ENCODE data around the gene DTX4. TPM values are rescaled to one million over a fixed set of nuclear protein-coding genes. Genes with fewer than 3 reads are reported as not detected.

The DTX4 gene
- total RNA-seq, 2 experiments from 2014 or later = 0.05 to 0.07 TPM

GRCh38 chr11:59195586-59195985, 23.7 kb downstream of the DTX4 start:
- ChIA-PET CTCF (interaction anchor here (3.3 kb wide), 1 partner anchor 10 kb away, joined by 30 read pairs; no protein-coding TSS in a partner anchor), POLR2A (no interaction called here)
- H3K4me1 Mint-ChIP-seq (ENCODE audit: low read depth) = peaks cover 13% of the 10 kb centered on the region
- no peak overlapping the region for H3K27ac Mint-ChIP-seq
- H3K4me3 Mint-ChIP-seq = no peak overlapping the region
- intact Hi-C loops (cut with micrococcal nuclease) = no loop called here
- no peaks in the 10 kb centered on the region for H3K27me3 Mint-ChIP-seq
- H3K36me3 Mint-ChIP-seq = peaks cover 4% of the 10 kb centered on the region
- no peak for DNase-seq
- H3K9me3 Mint-ChIP-seq = no peaks in the 10 kb centered on the region

DNA sequence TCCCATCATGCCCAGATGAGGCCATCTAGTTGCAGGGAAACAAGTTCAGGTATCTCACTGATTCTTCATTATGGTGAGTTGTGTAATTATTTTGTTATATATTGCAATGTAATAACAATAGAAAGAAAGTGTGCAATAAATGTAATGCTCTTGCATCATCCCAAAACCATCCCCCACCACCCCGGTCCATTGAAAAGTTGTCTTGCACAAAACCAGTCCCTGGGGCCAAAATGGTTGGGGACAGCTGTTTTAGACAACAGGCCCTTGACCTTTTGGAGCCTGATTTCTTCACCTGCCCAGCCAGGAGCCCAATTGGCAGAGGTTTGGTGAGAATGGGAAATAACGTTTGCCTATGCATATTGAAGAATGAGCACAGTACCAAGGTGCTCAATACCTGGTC, 24.8 kb downstream of the DTX4 start:
- Mint-ChIP-seq H3K4me3 (no peak overlapping the region), H3K27me3 (no peaks in the 10 kb centered on the region), H3K9me3 (no peaks in the 10 kb centered on the region), H3K4me1 (ENCODE audit: low read depth) (peaks cover 16% of the 10 kb centered on the region), H3K27ac (no peak overlapping the region), H3K36me3 (peaks cover 4% of the 10 kb centered on the region)
- ChIA-PET POLR2A (no interaction called here), CTCF (interaction anchor here (3.3 kb wide), 1 partner anchor 11 kb away, joined by 30 read pairs; no protein-coding TSS in a partner anchor)
- no peak for DNase-seq
- intact Hi-C loops (cut with micrococcal nuclease) = no loop called here

DNA sequence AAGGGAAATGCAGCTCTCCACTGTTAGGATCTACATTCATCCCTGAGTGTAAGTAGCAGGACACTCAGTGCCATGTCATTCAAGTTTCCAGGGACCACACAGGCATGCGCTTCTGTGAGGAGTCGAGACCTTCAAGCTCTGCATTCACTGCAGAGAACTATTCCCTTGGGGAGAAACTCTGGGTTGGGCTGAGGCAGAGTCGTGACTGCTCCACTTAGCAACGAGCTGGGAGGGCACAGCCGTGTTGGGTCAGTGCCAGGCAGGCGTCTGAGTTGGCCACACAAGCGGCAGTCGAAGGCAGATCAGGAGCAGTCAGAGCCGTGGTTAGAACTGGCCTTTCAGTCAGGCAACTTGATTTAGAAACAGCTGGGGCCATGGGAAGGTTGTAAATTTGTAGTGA, 26.1 kb downstream of the DTX4 start:
- intact Hi-C loops (cut with micrococcal nuclease) = no loop called here
- Mint-ChIP-seq H3K36me3 (peaks cover 4% of the 10 kb centered on the region), H3K27me3 (no peaks in the 10 kb centered on the region), H3K4me1 (ENCODE audit: low read depth) (peaks cover 16% of the 10 kb centered on the region), H3K4me3 (no peak overlapping the region), H3K27ac (no peak overlapping the region), H3K9me3 (no peaks in the 10 kb centered on the region)
- DNase-seq = no peak
- CTCF ChIA-PET = interaction anchor here (0.6 to 3.1 kb wide), 7 partner anchors 11 to 339 kb away, joined by 3 to 24 read pairs (median 3); partner anchors contain the start of gene DTX4
- POLR2A ChIA-PET = no interaction called here

DNA sequence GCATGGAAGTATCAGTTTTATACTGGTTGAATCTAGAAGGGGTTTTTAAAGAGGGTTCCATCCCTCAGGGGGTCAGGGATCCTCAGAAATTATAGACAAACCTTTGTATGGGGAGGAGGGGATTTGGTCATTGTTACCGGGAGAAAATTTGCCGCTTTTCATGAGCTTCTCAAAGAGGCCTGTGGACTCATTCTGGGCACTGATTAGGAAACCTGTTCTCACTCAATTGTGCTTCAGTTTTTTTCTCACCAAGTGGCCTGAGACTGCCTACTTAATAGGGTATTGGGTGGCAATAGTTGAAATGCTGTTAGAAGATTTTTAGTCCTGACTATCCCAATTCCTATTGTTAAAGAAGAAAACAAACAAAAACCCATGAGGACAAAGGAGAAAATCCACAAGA, 26.8 kb downstream of the DTX4 start:
- peaks cover 16% of the 10 kb centered on the region for H3K4me1 Mint-ChIP-seq (ENCODE audit: low read depth)
- intact Hi-C loops (cut with micrococcal nuclease) = no loop called here
- H3K27me3 Mint-ChIP-seq = no peaks in the 10 kb centered on the region
- H3K36me3 Mint-ChIP-seq = peaks cover 4% of the 10 kb centered on the region
- no peaks in the 10 kb centered on the region for H3K9me3 Mint-ChIP-seq
- no peak for DNase-seq
- CTCF ChIA-PET = interaction anchor here (0.6 to 3.1 kb wide), 4 partner anchors 12 to 338 kb away, joined by 3 to 24 read pairs (median 10); partner anchors contain the start of gene DTX4
- POLR2A ChIA-PET = no interaction called here
- no peak overlapping the region for H3K4me3 Mint-ChIP-seq
- H3K27ac Mint-ChIP-seq = no peak overlapping the region

DNA sequence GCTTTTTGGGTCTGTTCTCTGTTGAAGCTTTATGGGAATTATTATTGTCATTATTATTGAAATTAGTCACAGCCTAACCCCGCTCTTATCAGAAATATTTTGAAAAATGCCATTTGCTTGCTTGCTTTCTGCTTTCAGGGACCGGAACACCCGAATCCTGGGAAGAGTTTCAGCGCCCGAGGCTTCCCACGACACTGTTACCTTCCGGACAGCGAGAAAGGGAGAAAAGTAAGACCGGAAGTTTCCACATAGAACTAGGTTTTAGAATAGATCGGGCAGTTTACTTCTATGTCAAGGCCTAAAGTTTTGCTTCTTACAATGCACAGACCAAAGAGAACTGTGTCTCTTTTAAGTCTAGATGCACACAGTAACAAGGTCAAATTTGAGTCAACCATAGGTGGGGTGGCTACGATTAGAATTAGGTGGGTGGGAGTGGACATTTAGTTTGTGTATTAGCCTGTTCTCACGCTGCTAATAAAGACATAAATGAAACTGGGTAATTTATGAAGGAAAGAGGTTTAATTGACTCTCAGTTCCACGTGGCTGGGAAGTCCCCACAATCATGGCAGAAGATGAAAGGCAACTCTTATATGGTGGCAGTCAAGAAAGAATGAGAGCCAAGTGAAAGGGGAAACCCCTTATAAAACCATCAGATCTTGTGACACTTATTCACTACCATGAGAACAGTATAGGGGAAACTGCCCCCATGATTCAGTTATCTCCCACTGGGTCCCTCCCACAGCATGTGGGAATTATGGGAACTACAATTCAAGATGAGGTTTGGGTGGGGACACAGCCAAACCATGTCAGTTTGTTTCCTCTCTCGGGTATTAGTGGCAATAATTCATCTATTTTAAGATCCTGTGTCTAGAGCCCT, 27.9 kb downstream of the DTX4 start:
- peak overlapping the region; percentile 9 for H3K27ac Mint-ChIP-seq

DNA sequence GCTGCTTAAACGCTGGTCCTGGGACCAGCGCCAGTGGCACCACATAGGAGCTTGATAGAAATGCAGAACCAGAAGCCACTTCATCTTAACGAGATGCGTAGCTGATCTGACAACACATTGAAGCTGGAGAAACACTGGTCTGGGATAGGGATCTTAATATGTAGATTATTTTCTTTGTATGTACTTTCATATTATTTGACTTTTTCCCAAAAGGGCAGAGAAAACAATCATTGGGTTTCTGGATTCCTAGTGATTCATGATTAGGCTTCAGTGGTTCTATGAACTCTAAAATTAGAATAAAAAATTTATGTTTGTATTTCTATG, 28.5 kb downstream of the DTX4 start:
- ChIA-PET POLR2A (no interaction called here), CTCF (interaction anchor here (0.9 to 3.1 kb wide), 2 partner anchors 14 to 31 kb away, joined by 5 to 24 read pairs; no protein-coding TSS in a partner anchor)
- Mint-ChIP-seq H3K27me3 (no peaks in the 10 kb centered on the region), H3K36me3 (peaks cover 3% of the 10 kb centered on the region), H3K9me3 (no peaks in the 10 kb centered on the region), H3K27ac (peak overlapping the region; percentile 9), H3K4me3 (no peak overlapping the region), H3K4me1 (ENCODE audit: low read depth) (peaks cover 16% of the 10 kb centered on the region)
- intact Hi-C loops (cut with micrococcal nuclease) = loop anchor here (1.0 kb wide), 1 partner anchor 8 kb away; no protein-coding TSS in a partner anchor
- no peak for DNase-seq

More for the DNA sequence above, 27.9 kb downstream of the DTX4 start:
- no peaks in the 10 kb centered on the region for H3K27me3 Mint-ChIP-seq
- H3K9me3 Mint-ChIP-seq = no peaks in the 10 kb centered on the region
- ChIA-PET POLR2A (no interaction called here), CTCF (interaction anchor here (0.9 to 3.1 kb wide), 3 partner anchors 13 to 30 kb away, joined by 5 to 24 read pairs (median 18); partner anchors contain the start of gene DTX4)
- H3K4me1 Mint-ChIP-seq (ENCODE audit: low read depth) = peaks cover 16% of the 10 kb centered on the region
- peak; percentile 51 for DNase-seq
- intact Hi-C loops (cut with micrococcal nuclease) = loop anchor here (1.0 kb wide), 1 partner anchor 9 kb away; no protein-coding TSS in a partner anchor
- peaks cover 4% of the 10 kb centered on the region for H3K36me3 Mint-ChIP-seq
- no peak overlapping the region for H3K4me3 Mint-ChIP-seq

DNA sequence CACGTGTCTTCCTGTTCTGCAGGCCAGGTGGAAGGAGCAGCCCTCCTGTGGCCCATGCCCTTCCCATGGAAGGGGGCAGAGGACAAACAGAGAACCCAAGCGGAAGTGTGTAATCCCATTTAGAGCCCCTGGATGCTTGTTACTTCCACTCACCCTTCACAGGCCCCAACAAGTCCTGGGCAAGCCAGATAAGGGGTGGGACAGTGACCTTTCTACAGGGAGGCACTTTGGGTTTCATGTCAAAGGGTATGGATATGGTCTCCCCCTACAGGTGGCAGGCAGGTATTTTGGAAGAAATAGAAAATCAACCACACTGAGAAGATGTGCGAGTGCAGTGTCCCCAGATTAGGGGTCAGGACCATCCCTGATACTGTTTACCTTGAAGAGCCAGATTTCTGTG, 29.4 kb downstream of the DTX4 start:
- ChIA-PET CTCF (interaction anchor here (3.7 to 6.5 kb wide), 2 partner anchors 15 to 30 kb away, joined by 27 to 61 read pairs; partner anchors contain the start of gene DTX4), POLR2A (no interaction called here)
- H3K27me3 Mint-ChIP-seq = no peaks in the 10 kb centered on the region
- no peaks in the 10 kb centered on the region for H3K9me3 Mint-ChIP-seq
- peaks cover 2% of the 10 kb centered on the region for H3K36me3 Mint-ChIP-seq
- peaks cover 16% of the 10 kb centered on the region for H3K4me1 Mint-ChIP-seq (ENCODE audit: low read depth)
- no peak overlapping the region for H3K27ac Mint-ChIP-seq
- no peak overlapping the region for H3K4me3 Mint-ChIP-seq
- intact Hi-C loops (cut with micrococcal nuclease) = loop anchor here (1.0 kb wide), 1 partner anchor 30 kb away; no protein-coding TSS in a partner anchor
- no peak for DNase-seq

DNA sequence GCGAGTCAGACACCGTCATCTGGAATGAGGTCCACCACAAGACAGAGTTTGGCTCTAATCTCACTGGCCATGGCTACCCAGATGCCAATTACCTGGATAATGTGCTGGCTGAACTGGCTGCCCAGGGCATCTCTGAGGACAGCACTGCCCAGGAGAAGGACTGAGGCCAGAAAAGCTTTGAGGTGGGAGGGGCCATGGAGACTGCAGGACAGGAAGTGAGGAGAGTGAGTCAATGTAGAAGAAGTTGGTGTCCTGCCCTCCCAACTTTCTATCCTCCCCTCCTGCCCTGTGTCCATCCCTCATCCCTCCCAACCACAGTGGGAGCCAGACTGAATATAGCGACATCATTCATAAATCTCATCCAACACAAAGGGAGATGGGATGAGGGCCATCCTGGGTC, 32.8 kb downstream of the DTX4 start:
- H3K27ac Mint-ChIP-seq = no peak overlapping the region
- H3K9me3 Mint-ChIP-seq = no peaks in the 10 kb centered on the region
- peaks cover 41% of the 10 kb centered on the region for H3K4me1 Mint-ChIP-seq (ENCODE audit: low read depth)
- intact Hi-C loops (cut with micrococcal nuclease) = no loop called here
- no peak for DNase-seq
- POLR2A ChIA-PET = no interaction called here
- no peaks in the 10 kb centered on the region for H3K36me3 Mint-ChIP-seq
- peaks cover 6% of the 10 kb centered on the region for H3K27me3 Mint-ChIP-seq
- no peak overlapping the region for H3K4me3 Mint-ChIP-seq
- CTCF ChIA-PET = interaction anchor here (2.5 to 6.5 kb wide), 3 partner anchors 19 to 33 kb away, joined by 22 to 61 read pairs (median 27); partner anchors contain the start of gene DTX4

GRCh38 chr11:59205648-59206047, 33.7 kb downstream of the DTX4 start:
- Mint-ChIP-seq H3K4me3 (no peak overlapping the region), H3K4me1 (ENCODE audit: low read depth) (peaks cover 34% of the 10 kb centered on the region), H3K9me3 (no peaks in the 10 kb centered on the region), H3K36me3 (no peaks in the 10 kb centered on the region), H3K27ac (no peak overlapping the region), H3K27me3 (peaks cover 9% of the 10 kb centered on the region)
- DNase-seq = no peak
- CTCF ChIA-PET = interaction anchor here (1.2 to 6.5 kb wide), 6 partner anchors 12 to 34 kb away, joined by 4 to 61 read pairs (median 8); partner anchors contain the start of gene DTX4
- POLR2A ChIA-PET = interaction anchor here (0.6 kb wide), 1 partner anchor 35 kb away, joined by 3 read pairs; no protein-coding TSS in a partner anchor
- intact Hi-C loops (cut with micrococcal nuclease) = no loop called here

DNA sequence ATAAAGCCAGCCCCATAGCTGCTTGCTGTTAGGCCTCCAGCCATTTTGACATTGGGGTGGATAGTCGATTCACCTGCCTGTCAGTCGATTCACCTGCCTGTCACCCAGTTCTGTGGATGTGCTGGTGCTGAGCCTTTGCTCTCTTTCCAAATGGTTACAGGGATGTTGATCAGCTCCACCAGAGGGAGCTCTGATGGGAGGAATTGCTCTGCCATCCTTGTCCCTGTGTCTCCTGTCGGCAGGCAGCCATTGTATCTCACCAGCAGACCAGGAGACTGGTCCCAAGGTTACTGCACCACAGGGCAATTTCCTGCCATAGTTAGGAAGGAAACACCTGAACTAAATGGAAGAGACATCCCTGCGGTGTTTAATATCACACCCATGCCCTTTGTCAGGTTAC, 34.7 kb downstream of the DTX4 start:
- Mint-ChIP-seq H3K27me3 (peaks cover 12% of the 10 kb centered on the region), H3K4me3 (no peak overlapping the region), H3K27ac (no peak overlapping the region), H3K9me3 (no peaks in the 10 kb centered on the region), H3K4me1 (ENCODE audit: low read depth) (peaks cover 32% of the 10 kb centered on the region), H3K36me3 (no peaks in the 10 kb centered on the region)
- intact Hi-C loops (cut with micrococcal nuclease) = no loop called here
- ChIA-PET POLR2A (no interaction called here), CTCF (interaction anchor here (0.7 to 6.5 kb wide), 10 partner anchors 12 to 58 kb away, joined by 3 to 61 read pairs (median 5); partner anchors contain the start of gene DTX4)
- DNase-seq = peak; percentile 28

DNA sequence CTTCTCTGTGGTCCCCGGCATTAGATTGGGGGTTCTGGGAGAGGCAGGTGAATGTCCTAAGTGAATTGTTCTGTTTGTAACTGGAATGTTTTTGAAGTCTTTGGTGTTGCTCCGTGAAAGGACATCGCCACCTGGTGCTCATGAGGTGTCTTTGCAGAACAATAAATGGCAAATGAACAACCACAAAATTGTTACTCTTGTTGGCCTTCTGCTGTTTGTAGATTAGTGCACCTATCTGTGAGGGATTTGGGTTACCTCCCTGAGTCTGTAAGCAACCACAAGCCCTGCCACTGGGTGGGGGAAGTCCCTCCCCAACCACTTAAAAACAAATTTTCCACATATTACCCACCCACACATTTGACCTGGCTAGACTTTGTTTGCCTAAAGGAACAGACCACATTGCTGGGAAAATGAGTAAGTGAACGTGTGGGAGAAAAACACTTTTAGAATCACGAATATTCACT, 36.1 kb downstream of the DTX4 start:
- Mint-ChIP-seq H3K4me3 (no peak overlapping the region), H3K27me3 (peaks cover 13% of the 10 kb centered on the region), H3K9me3 (no peaks in the 10 kb centered on the region), H3K4me1 (ENCODE audit: low read depth) (peaks cover 32% of the 10 kb centered on the region), H3K36me3 (no peaks in the 10 kb centered on the region), H3K27ac (no peak overlapping the region)
- ChIA-PET POLR2A (no interaction called here), CTCF (interaction anchor here (1.5 to 6.5 kb wide), 3 partner anchors 21 to 37 kb away, joined by 3 to 61 read pairs (median 8); partner anchors contain the start of gene DTX4)
- intact Hi-C loops (cut with micrococcal nuclease) = loop anchor here (1.0 kb wide), 4 partner anchors 8 to 222 kb away; no protein-coding TSS in a partner anchor
- peak; percentile 44 for DNase-seq

DNA sequence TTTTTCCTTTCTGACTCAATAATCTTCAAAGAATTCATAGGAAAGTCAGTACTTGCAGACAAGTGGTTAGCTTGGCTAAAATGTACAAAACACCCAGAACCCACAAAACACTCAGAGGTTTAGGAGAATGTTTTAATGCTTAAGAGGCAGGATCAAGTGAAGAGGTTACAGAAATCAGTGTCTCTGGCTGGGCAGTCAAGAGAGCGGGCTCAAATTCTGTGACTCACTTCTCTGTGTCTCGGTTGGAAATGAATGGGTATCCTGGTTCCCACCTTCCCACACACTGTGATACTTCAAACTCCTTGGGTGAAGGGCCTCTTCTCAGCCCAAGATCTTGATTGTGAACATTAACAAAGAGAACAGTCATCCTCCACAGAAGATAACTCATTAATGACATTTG, 37.0 kb downstream of the DTX4 start:
- Mint-ChIP-seq H3K36me3 (no peaks in the 10 kb centered on the region), H3K27ac (no peak overlapping the region), H3K4me3 (no peak overlapping the region), H3K27me3 (peaks cover 14% of the 10 kb centered on the region), H3K9me3 (no peaks in the 10 kb centered on the region), H3K4me1 (ENCODE audit: low read depth) (peaks cover 32% of the 10 kb centered on the region)
- intact Hi-C loops (cut with micrococcal nuclease) = loop anchor here (1.0 kb wide), 4 partner anchors 9 to 221 kb away; no protein-coding TSS in a partner anchor
- peak; percentile 27 for DNase-seq
- ChIA-PET POLR2A (no interaction called here), CTCF (interaction anchor here (1.1 to 2.3 kb wide), 3 partner anchors 22 to 38 kb away, joined by 3 to 12 read pairs (median 3); partner anchors contain the start of gene DTX4)

Data from activated CD4-positive, alpha-beta memory T cell treated with anti-CD3 and anti-CD28 coated beads for 36 hours (primary cell).